Lung (tissue), 12 donors: ENCODE results near the gene FNIP1. TPM values are rescaled to one million over a fixed set of nuclear protein-coding genes. Genes with fewer than 3 reads are reported as not detected.
A peak's percentile ranks its signal among the peaks of the same experiment; 100 is the strongest.

Experiments used
- ATAC-seq: fragments of 200-7000 bp; cut with Tn5 transposase; one replicate; pipeline ENCODE4 v1.9.1; 2020; ENCODE audit warnings: moderate number of reproducible peaks; ENCODE audit not compliant: insufficient read depth, low FRiP score
- DNase-seq, 3 donors: peaks; one replicate each; pipeline ENCODE4 v3.0.0-alpha.2; 2013 to 2017
- H3K27ac ChIP-seq, 2 donors: one replicate each; pipeline ENCODE4 v1.5.1; 2013; ENCODE audit warnings: mild to moderate bottlenecking in 2 of 2, moderate library complexity in 2 of 2, control low read depth in 1 of 2, inconsistent platforms in 1 of 2, low read depth in 1 of 2, low read length in 1 of 2
- H3K27me3 ChIP-seq, 3 donors: one replicate each; pipeline ENCODE4 v1.5.1; 2013; ENCODE audit warnings: low read length in 2 of 3; ENCODE audit not compliant: control insufficient read depth in 3 of 3, insufficient read depth in 3 of 3
- H3K36me3 ChIP-seq, 4 donors: one replicate each; pipeline ENCODE4 v1.5.1; 2013; ENCODE audit warnings: low read length in 4 of 4, mild to moderate bottlenecking in 1 of 4, moderate library complexity in 1 of 4; ENCODE audit not compliant: control insufficient read depth in 4 of 4, insufficient read depth in 4 of 4
- H3K4me1 ChIP-seq, 5 donors: one replicate each; pipeline ENCODE4 v1.5.1; 2013; ENCODE audit warnings: low read length in 5 of 5, mild to moderate bottlenecking in 2 of 5, moderate library complexity in 1 of 5; ENCODE audit not compliant: control insufficient read depth in 5 of 5, insufficient read depth in 5 of 5
- H3K4me3 ChIP-seq: one replicate; pipeline ENCODE4 v1.5.1; 2013; ENCODE audit warnings: mild to moderate bottlenecking, control low read depth, moderate library complexity
- H3K9ac ChIP-seq, 2 donors: one replicate each; pipeline ENCODE4 v1.5.1; 2013; ENCODE audit warnings: low read length in 2 of 2, control low read depth in 1 of 2; ENCODE audit not compliant: insufficient read depth in 1 of 2
- H3K9me3 ChIP-seq, 4 donors: one replicate each; pipeline ENCODE4 v1.5.1; 2013; ENCODE audit warnings: low read length in 3 of 4, mild to moderate bottlenecking in 1 of 4, moderate library complexity in 1 of 4; ENCODE audit not compliant: control insufficient read depth in 4 of 4, insufficient read depth in 3 of 4
- CTCF ChIP-seq: IDR thresholded peaks from 2 replicates; pipeline ENCODE4 v1.5.1; 2012; ENCODE audit warnings: mild to moderate bottlenecking; ENCODE audit errors: control extremely low read depth, extremely low read depth
- WGBS, 2 donors: extraction: QIAGEN DNeasy Blood & Tissue Kit; methylation state at CpG; one replicate each; pipeline ENCODE4 v1.1.7; 2013; 5-methylcytosine and 5-hydroxymethylcytosine counted together
- polyA plus RNA-seq, 2 donors: library from polyadenylated mRNA; stranded (reverse); fragments of 200-250 nt; gene quantifications; one replicate each; pipeline ENCODE4 v1.2.1, GENCODE V29; 2013
- total RNA-seq, 2 donors: library from RNA; depleted of rRNA in 1 of 2; stranded (reverse); fragments of >200 nt in 1 of 2; gene quantifications; one replicate each; pipeline ENCODE4 v1.2.1, GENCODE V29; 2014 to 2021
- donor health status: control.
- donor health status: control.
- donor health status: Bipolar disorder and iron deficiency.
- donor health status: healthy.
- donor health status: DM: yes; HTN: yes; CAD: no.

Gene FNIP1
- total and polyA plus RNA-seq, 4 donors: 5.0 to 98.3 (median 22.6) TPM

- H3K9me3 ChIP-seq: no peaks in the 10 kb centered on the region
- no peaks in the 10 kb centered on the region for H3K27me3 ChIP-seq
- DNase-seq (no peak), ATAC-seq (no peak)
- H3K27ac ChIP-seq: no peak overlapping the region
- H3K4me1 ChIP-seq: peaks cover 0 to 23% (median 8%) of the 10 kb centered on the region in 5 donors
- H3K9ac ChIP-seq: peak overlapping the region in 1 of 2 donors; percentile 3
- WGBS, 2 donors: 46 to 66% methylated on average over 4 of the region's 4 CpGs
- H3K4me3 ChIP-seq: no peak overlapping the region
- no peaks in the 10 kb centered on the region for H3K36me3 ChIP-seq
- no peak for TF ChIP-seq CTCF
These were observed 2.2 kb downstream of the FNIP1 start for GRCh38 chr5:131794586-131794985.

GRCh38 chr5:131792896-131793295 lies 3.9 kb downstream of the FNIP1 start:
- Histone ChIP-seq H3K9ac (no peak overlapping the region), H3K27me3 (no peaks in the 10 kb centered on the region), H3K9me3 (no peaks in the 10 kb centered on the region), H3K27ac (no peak overlapping the region), H3K4me3 (no peak overlapping the region), H3K36me3 (no peaks in the 10 kb centered on the region), H3K4me1 (peaks cover 0 to 21% (median 5%) of the 10 kb centered on the region in 5 donors)
- WGBS, 2 donors: 95 to 96% methylated on average over 2 of the region's 2 CpGs
- DNase-seq: no peak
- TF ChIP-seq CTCF: no peak
- ATAC-seq: no peak

GRCh38 chr5:131791866-131792265 lies 5.0 kb downstream of the FNIP1 start:
- 88 to 94% methylated on average over 5 to 6 of the region's 6 CpGs for WGBS, 2 donors

More at GRCh38 chr5:131791866-131792265, 5.0 kb downstream of the FNIP1 start:
- Histone ChIP-seq H3K27ac (no peak overlapping the region), H3K4me3 (no peak overlapping the region), H3K36me3 (no peaks in the 10 kb centered on the region), H3K9ac (no peak overlapping the region), H3K4me1 (peaks cover 0 to 21% (median 6%) of the 10 kb centered on the region in 5 donors), H3K9me3 (no peaks in the 10 kb centered on the region), H3K27me3 (no peaks in the 10 kb centered on the region)
- no peak for TF ChIP-seq CTCF
- ATAC-seq (no peak), DNase-seq (no peak)
